Suppressor macrophage treated with lipopolysaccharide for 4 hours (primary cell): ENCODE data around the gene DPY19L3.
"Not testable (repeated sequence)": the region's sequence is repeated elsewhere in the genome, so short reads cannot be mapped to it uniquely, and the experiment has no call there.

ENCODE experiments used
- DNase-seq: peaks from one replicate; pipeline ENCODE4 v3.0.0-alpha.2; 2020

DPY19L3 gene

GRCh38 chr19:32447534-32447933 lies 42.0 kb downstream of the DPY19L3 start:
- DNase-seq = not testable (repeated sequence)

GRCh38 chr19:32448026-32448425 lies 42.5 kb downstream of the DPY19L3 start:
- DNase-seq = no peak

- DNase-seq = no peak
Measured at GRCh38 chr19:32450217-32450616, 44.6 kb downstream of the DPY19L3 start.

- no peak for DNase-seq
Measured at GRCh38 chr19:32453736-32454135, 48.2 kb downstream of the DPY19L3 start.

GRCh38 chr19:32456406-32456805 lies 50.8 kb downstream of the DPY19L3 start:
- no peak for DNase-seq

GRCh38 chr19:32457571-32458158 lies 52.1 kb downstream of the DPY19L3 start:
- no peak for DNase-seq

DNA sequence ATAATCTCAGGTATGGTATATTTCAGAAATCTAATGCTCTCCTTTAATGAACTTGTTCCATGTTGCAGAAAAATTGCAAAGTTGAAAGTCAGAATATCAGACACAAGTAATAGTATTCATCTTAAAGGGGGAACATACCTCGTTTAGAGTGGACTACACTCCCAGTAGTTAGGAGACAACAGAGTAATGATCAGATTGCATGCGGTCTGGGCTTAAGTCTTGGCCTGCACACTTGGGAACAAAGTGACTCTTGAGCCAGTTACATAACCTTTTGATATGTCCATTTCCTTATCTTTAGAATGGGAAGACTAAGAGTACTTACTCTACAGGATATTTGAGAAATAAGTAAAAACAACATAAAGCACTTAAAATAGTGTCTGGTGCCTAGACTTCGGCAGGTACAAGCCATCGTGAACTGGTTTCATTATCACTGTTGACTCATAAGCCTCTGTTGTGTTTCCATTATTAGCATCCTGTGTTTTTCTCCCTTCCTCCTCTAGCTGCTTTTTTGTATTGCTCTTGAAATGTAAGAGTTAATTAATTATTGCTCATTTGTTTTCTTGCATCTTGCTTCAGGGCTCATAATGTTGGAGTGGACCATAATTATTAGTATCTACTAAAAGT lies 53.0 kb downstream of the DPY19L3 start:
- DNase-seq = no peak

- no peak for DNase-seq
Measured at GRCh38 chr19:32459204-32459865, 53.8 kb downstream of the DPY19L3 start.

DNA sequence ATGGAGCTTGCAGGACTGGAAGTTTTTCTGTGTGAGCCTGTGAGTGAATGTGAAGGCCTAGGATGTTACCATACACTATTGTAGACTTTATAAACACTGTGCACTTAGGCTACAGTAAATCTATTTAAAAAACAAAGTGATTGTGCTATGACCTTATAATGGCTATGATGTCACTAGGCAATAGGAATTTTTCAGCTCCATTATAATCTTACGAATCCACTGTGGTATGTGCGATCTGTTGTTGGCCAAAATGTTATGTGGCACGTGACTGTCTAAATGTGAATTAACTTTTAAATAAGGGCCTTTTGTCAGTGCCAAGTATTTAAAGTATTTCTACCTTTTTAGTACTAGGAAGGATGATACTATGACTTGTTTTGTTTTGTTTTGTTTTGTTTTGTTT lies 54.9 kb downstream of the DPY19L3 start:
- no peak for DNase-seq

GRCh38 chr19:32464279-32464678 lies 58.7 kb downstream of the DPY19L3 start:
- DNase-seq = no peak

DNA sequence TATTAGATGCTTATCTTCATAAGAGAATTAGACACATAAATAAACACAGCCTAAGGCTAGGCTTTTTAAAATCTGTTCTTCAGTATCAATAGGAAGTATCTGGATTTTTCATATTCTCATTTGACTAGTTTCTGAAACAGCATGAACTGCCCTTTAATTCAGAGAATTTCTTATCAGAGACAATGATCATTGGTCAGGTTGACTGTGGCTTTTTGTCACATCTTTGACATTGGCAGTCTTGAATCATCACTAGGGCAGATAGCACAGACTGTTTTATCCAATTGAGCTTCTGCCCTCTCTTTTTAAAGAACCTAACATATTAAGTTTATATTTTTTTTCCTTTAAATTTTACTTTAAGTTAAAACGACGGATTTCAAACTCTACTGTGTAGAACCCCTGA lies 59.6 kb downstream of the DPY19L3 start:
- no peak for DNase-seq

GRCh38 chr19:32469795-32470194 lies 64.2 kb downstream of the DPY19L3 start:
- DNase-seq = no peak

GRCh38 chr19:32471095-32471494 lies 65.5 kb downstream of the DPY19L3 start:
- DNase-seq = no peak

- no peak for DNase-seq
Measured at GRCh38 chr19:32471811-32472210, 66.2 kb downstream of the DPY19L3 start.

- no peak for DNase-seq
Measured at GRCh38 chr19:32475141-32476031, 69.8 kb downstream of the DPY19L3 start.

DNA sequence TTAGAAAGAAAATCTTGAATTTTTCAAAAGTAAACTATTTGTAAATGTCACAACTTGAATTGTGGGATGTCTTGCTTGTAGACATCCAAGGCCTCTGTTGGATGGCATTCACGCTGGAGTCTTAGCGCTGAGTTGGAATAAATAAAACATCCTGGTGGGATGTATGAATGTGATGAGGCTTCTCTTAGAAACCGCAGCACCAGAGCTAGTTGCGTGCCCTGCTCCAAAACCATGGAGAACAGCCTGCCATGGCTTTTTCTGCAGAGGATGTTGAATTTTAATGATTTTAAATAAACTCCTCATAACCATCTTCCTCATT lies 70.4 kb downstream of the DPY19L3 start:
- no peak for DNase-seq

GRCh38 chr19:32480321-32480720 lies 74.8 kb downstream of the DPY19L3 start:
- no peak for DNase-seq

DNA sequence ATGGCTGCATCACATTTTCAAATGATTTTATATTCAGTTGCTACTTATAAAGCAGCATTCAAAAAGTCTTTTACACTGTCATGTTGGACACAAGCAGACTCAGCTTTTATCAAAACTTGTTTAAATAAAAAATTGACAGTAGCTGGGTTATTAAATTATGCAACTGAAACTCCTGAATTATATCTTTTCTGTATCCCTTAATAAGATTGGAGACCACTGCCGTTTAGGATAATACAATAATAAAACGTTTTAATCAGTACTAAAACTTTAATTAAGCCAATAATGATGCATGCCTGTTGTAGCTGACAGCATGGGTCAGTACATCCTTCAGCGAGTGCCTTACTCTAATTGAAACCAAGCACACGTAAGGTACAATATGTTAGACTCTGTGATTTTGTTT lies 78.0 kb downstream of the DPY19L3 start:
- DNase-seq = no peak

- DNase-seq = no peak
Measured at GRCh38 chr19:32489971-32490370, 84.4 kb downstream of the DPY19L3 start.

GRCh38 chr19:32497391-32497790 lies 91.8 kb downstream of the DPY19L3 start:
- DNase-seq = no peak

DNA sequence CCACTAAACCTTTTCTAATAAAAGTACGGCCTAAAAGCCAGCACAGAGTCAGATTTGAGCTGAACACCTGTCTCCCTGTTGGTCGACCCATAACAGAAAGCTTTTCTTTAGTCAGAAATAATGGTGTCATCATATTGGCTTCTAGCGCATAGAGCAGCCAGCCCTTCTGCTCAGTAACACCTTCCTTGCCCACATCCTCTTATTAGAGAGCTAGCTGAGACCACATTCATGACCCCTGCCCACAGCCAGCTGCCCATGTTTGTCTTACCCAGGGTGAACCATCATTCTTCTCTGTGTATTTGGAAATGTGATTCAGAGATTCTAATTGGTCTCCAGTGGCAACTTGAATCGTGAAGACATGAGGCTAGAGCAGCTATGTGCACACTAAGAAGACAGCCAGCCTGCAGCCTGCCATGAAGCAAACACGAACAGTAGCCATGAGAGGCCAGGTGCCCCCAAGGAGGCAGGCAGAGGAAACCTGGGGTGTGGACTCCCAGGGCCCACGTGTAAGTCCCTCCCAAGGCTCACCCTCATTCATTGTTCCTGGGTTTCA lies 93.2 kb downstream of the DPY19L3 start:
- DNase-seq = no peak

GRCh38 chr19:32512498-32512897 lies 106.9 kb downstream of the DPY19L3 start:
- DNase-seq = not testable (repeated sequence)

GRCh38 chr19:32519023-32519422 lies 113.5 kb downstream of the DPY19L3 start:
- no peak for DNase-seq
